OCI-LY1 (cell line): Measurements from ENCODE around the gene DTL.

Source experiments
- CTCF ChIP-seq: fragments of 200-600 bp; sonication (generic), shearing (Covaris generic); IDR thresholded peaks from 2 replicates; pipeline ENCODE4 v1.5.1; 2017; ENCODE audit warnings: mild to moderate bottlenecking, antibody characterized with exemption, low read length, moderate library complexity, mixed read lengths
- EZH2 ChIP-seq: fragments of 200-600 bp; sonication (generic), shearing (Covaris generic); IDR thresholded peaks from 2 replicates; pipeline ENCODE4 v1.8.0; 2017; ENCODE audit warnings: borderline replicate concordance, mixed run types, mild to moderate bottlenecking, antibody characterized with exemption, low read length, moderate library complexity, mixed read lengths

GRCh38 chr1:212045981-212046380, 10.4 kb downstream of the DTL start:
- TF ChIP-seq EZH2, result no peak
- TF ChIP-seq CTCF, result no peak
